Naive thymus-derived CD8-positive, alpha-beta T cell (primary cell): ENCODE results near the gene NGFR. TPM values are rescaled to one million over a fixed set of nuclear protein-coding genes. Genes with fewer than 3 reads are reported as not detected.

Experiments
- ATAC-seq, 2 donors: fragments of 150-1000 bp; cut with Tn5 transposase in 1 of 2; sonication (Bioruptor Pico), chemical (Tn5 transposase) in 1 of 2; 1 replicate in 1 of 2; 2 replicates in 1 of 2; pipeline ENCODE4 v1.10.0; 2021; ENCODE audit warnings: mild to moderate bottlenecking in 2 of 2, moderate library complexity in 2 of 2
- POLR2A ChIA-PET: fragments of 350-600 bp; sonication (Branson Sonifier 250); formaldehyde crosslinking; loops from one replicate; lab custom pipeline; 2021; ENCODE audit warnings: antibody characterized with exemption; lab: Charles Lee
- DNase-seq, 10 donors: peaks; one replicate each; pipeline versions ENCODE4 v3.0.0 to v3.0.0-alpha.2; 2020 to 2022
- H3K27ac Mint-ChIP-seq, 10 donors: one replicate each; pipeline ENCODE4 v1.8.0; 2020 to 2022; ENCODE audit warnings: mild to moderate bottlenecking in 10 of 10, mixed read lengths in 10 of 10, moderate library complexity in 4 of 10, inconsistent platforms in 1 of 10
- H3K27me3 Mint-ChIP-seq, 5 donors: one replicate each; pipeline ENCODE4 v1.8.0; 2021 to 2022; ENCODE audit warnings: mixed read lengths in 5 of 5
- H3K36me3 Mint-ChIP-seq, 3 donors: one replicate each; pipeline ENCODE4 v1.8.0; 2020 to 2022; ENCODE audit warnings: mixed read lengths in 3 of 3, mild to moderate bottlenecking in 2 of 3, inconsistent platforms in 1 of 3
- H3K4me1 Mint-ChIP-seq, 4 donors: one replicate each; pipeline ENCODE4 v1.8.0; 2021 to 2022; ENCODE audit warnings: mixed read lengths in 4 of 4
- H3K4me3 Mint-ChIP-seq, 10 donors: one replicate each; pipeline ENCODE4 v1.8.0; 2020 to 2022; ENCODE audit warnings: mild to moderate bottlenecking in 10 of 10, mixed read lengths in 10 of 10, moderate library complexity in 6 of 10, inconsistent platforms in 1 of 10
- H3K9me3 Mint-ChIP-seq, 9 donors: one replicate each; pipeline ENCODE4 v1.8.0; 2020 to 2022; ENCODE audit warnings: mixed read lengths in 9 of 9, mild to moderate bottlenecking in 3 of 9, inconsistent platforms in 1 of 9, moderate library complexity in 1 of 9
- polyA plus RNA-seq, 3 donors: library from polyadenylated mRNA; unstranded; fragments of 300-500 nt; fragmentation: Illumina TruSeq; gene quantifications; one replicate each; pipeline ENCODE4 v1.2.3, GENCODE V29; 2021
- total RNA-seq, 8 experiments: library from RNA in 2 of 8; stranded (reverse) in 2 of 8; gene quantifications; one replicate each; pipeline ENCODE4 v1.2.3 and lab custom pipeline; 2021 to 2026

Gene NGFR
- total and polyA plus RNA-seq, 5 experiments from 2014 or later: 0.47 TPM; not detected in 4

DNA sequence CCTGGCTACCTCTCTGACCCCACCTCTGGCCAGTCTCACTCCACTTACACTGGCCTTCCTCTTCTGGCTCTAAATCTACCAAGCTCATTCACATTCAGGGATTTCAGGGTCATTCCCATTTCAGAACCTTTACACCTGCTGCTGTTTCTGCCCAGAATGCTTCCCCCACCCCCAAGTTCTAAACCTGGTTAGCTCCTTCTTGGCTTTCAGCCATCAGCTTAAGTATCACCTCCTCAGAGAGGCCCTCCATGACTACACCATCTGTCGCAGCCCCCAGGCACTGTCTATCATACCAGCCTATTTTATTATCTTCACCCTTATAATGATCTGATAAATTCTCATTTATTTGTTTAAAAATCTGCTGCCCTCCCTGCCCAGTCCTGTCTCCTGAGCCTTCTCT lies 23.3 kb upstream of the NGFR start:
- H3K9me3 Mint-ChIP-seq: peaks cover 0 to 18% (median 9%) of the 10 kb centered on the region in 9 donors
- peaks cover 41 to 90% (median 74%) of the 10 kb centered on the region in 5 donors for H3K27me3 Mint-ChIP-seq
- H3K4me3 Mint-ChIP-seq: no peak overlapping the region
- H3K4me1 Mint-ChIP-seq: peaks cover 5 to 14% (median 9%) of the 10 kb centered on the region in 4 donors
- H3K36me3 Mint-ChIP-seq: peaks cover 0 to 8% (median 1%) of the 10 kb centered on the region in 3 donors
- ATAC-seq: no peak
- no peak overlapping the region for H3K27ac Mint-ChIP-seq
- DNase-seq: no peak
- POLR2A ChIA-PET: no interaction called here

DNA sequence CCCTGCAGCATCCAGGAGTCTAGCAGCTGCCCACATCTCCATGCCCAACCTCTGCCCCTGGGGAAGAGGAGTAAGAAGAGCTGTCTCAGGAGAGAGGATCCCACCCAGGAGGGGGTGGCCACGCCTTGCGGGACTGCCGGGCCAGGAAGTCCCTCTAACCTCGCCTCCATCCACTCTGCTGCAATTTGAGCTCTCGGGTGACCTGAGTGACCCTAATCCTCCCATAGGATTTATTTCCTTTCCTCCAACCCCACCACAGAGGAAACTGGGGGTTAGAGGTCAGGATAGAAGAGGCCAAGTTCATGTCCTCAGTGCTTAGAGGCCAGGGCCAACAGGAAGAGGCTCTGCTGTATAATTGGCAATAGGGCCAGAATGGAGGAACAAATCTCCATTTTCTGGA lies 22.6 kb upstream of the NGFR start:
- Mint-ChIP-seq H3K4me3 (no peak overlapping the region), H3K36me3 (peaks cover 0 to 8% (median 1%) of the 10 kb centered on the region in 3 donors), H3K27ac (peak overlapping the region in 1 of 10 donors; percentile 40), H3K27me3 (peaks cover 46 to 91% (median 75%) of the 10 kb centered on the region in 5 donors), H3K4me1 (peaks cover 5 to 14% (median 9%) of the 10 kb centered on the region in 4 donors), H3K9me3 (peaks cover 0 to 18% (median 10%) of the 10 kb centered on the region in 9 donors)
- POLR2A ChIA-PET: no interaction called here
- DNase-seq: no peak
- no peak for ATAC-seq

DNA sequence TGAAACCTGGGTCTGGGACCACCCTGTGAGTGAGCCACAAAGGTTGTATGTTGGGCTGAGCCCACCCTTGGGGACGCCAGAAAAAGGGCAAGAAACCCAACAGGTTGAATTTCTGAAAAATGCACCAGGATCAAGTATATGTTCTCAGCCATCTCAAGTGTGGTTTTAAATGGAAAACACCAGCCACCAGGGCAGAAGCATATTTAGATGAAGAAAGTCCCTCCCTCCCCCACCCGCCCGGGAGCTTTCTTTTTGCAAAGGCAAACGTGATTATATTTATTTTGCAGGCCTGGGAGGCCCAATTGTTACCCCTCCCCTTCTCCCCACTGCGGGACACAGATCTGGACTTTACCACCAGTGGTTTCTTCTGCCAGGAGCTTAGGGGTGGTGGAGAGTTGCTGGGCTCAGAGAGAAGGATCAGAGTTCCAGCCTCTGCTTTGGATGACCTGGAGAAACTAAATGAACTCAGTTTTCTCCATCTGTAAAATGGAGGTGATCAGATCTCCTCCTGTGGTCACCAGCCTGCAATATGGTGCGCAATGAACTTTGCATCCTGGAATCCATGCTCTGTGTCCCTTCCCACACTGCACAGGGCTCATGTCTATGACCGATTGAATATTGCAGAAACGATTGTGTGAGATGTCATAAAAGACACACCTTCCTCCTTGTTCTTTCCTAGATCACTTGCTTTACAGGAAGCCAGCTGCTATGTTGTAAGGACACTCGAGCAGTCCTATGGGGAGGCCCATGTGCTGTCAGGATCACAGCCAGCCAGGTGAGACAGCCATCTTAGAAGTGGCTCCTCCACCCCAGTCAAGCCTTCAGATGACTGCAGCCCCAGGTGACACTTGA lies 21.0 kb upstream of the NGFR start:
- peaks cover 4 to 14% (median 9%) of the 10 kb centered on the region in 4 donors for H3K4me1 Mint-ChIP-seq
- ATAC-seq (no peak), DNase-seq (no peak)
- peaks cover 0 to 18% (median 10%) of the 10 kb centered on the region in 9 donors for H3K9me3 Mint-ChIP-seq
- H3K27me3 Mint-ChIP-seq: peaks cover 50 to 93% (median 71%) of the 10 kb centered on the region in 5 donors
- H3K4me3 Mint-ChIP-seq: peak overlapping the region in 1 of 10 donors; percentile 20
- POLR2A ChIA-PET: no interaction called here
- H3K36me3 Mint-ChIP-seq: peaks cover 0 to 8% (median 1%) of the 10 kb centered on the region in 3 donors
- H3K27ac Mint-ChIP-seq: no peak overlapping the region

DNA sequence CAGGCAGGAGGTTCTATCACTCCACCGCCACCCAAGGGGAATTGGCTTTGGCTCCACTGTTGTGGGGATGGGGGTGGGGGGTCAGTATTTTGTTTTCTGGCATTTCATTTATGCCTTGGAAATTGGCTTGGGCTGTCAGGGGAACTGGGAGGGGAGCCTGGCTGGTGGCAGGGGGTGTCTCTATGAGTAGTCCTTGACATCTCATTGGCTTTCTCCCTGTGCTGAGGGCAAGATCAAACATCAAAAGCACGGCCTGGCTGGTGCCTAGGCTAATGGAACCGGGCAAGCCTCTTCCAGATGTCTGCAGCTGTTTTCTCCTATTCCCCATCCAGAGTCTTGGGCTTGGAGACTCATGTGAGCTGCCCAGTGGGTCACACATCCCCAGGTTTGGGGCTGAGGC lies 17.4 kb upstream of the NGFR start:
- POLR2A ChIA-PET: no interaction called here
- no peak for ATAC-seq

DNA sequence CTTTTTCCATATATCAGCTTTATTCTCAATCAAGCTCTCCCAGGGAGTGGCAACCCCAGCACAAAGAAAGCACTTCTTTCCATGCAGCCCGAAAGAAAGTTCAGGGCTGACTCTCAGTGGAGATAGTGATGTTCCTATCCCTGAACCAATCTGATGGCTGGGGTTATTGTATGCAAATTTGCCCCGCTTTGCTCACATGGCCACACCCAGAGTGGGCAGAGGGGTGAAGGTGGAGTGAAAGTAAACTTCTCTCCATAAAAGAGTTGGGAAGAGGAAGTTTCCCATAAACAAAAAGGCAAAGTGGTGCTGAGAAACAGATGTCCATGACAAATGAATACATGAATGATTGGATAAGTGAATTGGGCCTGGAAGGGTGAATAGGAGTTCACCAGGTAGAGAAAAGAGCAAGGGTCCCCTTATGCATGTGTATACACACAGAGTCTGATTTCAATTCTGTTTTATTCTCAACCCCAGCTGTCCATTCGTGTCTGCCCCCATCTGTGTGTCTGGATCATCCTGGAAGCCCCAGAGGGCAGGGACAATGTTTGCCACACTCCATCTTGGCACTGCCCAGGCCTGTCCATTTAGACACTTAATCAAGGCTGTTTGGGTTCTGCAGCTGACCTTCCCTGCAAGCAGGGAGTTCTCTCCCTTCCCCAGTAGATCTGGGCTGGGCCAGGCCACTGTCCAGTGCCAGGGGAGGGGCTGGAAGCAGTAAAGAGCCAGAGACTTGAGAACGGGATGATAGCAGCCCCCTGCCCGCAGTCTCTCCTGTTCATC lies 14.1 kb upstream of the NGFR start:
- peaks cover 0 to 5% (median 0%) of the 10 kb centered on the region in 9 donors for H3K9me3 Mint-ChIP-seq
- POLR2A ChIA-PET: no interaction called here
- H3K27ac Mint-ChIP-seq: no peak overlapping the region
- no peaks in the 10 kb centered on the region for H3K36me3 Mint-ChIP-seq
- H3K4me1 Mint-ChIP-seq: peaks cover 0 to 2% (median under 1%) of the 10 kb centered on the region in 4 donors
- DNase-seq (no peak), ATAC-seq (no peak)
- H3K27me3 Mint-ChIP-seq: peaks cover 18 to 62% (median 45%) of the 10 kb centered on the region in 5 donors
- H3K4me3 Mint-ChIP-seq: no peak overlapping the region

More for the DNA sequence above, 17.4 kb upstream of the NGFR start:
- Mint-ChIP-seq H3K27me3 (peaks cover 31 to 74% (median 52%) of the 10 kb centered on the region in 5 donors), H3K4me1 (peaks cover 0 to 2% (median 0%) of the 10 kb centered on the region in 4 donors), H3K4me3 (no peak overlapping the region), H3K36me3 (peaks cover 0 to 8% (median 1%) of the 10 kb centered on the region in 3 donors), H3K27ac (no peak overlapping the region), H3K9me3 (peaks cover 0 to 18% (median 10%) of the 10 kb centered on the region in 9 donors)
- no peak for DNase-seq

DNA sequence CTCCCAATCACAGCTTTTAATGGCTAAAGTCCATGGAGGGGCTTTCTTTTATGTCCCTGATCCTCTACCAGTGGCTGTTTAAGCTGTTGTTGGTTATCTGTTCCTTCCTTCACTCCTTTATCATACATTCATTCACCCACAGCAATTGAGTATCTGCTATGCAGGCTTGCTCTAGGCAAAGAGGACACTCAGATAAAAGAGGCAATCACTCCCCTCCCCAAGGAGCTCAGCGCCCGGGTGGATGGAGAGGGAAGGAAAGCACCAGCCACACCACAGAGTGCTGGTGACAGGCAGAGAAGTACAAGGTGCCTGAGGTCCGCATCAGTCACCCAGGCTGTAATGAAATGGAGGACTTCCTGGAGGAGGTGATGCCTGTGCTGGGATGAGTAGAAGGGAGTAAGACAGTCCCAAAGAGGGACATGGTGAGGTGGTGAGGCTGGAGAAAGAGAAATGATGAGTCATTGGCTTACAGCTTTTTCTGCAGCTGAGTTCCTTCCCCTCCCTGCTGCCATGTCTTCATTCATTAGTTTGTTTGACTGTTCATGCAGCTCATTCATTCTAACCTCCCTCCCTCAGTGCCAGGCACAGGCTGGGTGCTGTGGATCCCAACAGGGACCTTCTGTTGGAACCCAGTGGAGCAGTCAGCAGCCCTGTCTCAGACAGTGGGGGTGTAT lies 12.8 kb upstream of the NGFR start:
- Mint-ChIP-seq H3K4me1 (peaks cover 4 to 8% (median 4%) of the 10 kb centered on the region in 4 donors), H3K36me3 (no peaks in the 10 kb centered on the region), H3K9me3 (peaks cover 0 to 1% (median 0%) of the 10 kb centered on the region in 9 donors), H3K27me3 (peaks cover 16 to 60% (median 43%) of the 10 kb centered on the region in 5 donors), H3K27ac (no peak overlapping the region), H3K4me3 (no peak overlapping the region)
- DNase-seq: no peak
- POLR2A ChIA-PET: no interaction called here
- no peak for ATAC-seq

DNA sequence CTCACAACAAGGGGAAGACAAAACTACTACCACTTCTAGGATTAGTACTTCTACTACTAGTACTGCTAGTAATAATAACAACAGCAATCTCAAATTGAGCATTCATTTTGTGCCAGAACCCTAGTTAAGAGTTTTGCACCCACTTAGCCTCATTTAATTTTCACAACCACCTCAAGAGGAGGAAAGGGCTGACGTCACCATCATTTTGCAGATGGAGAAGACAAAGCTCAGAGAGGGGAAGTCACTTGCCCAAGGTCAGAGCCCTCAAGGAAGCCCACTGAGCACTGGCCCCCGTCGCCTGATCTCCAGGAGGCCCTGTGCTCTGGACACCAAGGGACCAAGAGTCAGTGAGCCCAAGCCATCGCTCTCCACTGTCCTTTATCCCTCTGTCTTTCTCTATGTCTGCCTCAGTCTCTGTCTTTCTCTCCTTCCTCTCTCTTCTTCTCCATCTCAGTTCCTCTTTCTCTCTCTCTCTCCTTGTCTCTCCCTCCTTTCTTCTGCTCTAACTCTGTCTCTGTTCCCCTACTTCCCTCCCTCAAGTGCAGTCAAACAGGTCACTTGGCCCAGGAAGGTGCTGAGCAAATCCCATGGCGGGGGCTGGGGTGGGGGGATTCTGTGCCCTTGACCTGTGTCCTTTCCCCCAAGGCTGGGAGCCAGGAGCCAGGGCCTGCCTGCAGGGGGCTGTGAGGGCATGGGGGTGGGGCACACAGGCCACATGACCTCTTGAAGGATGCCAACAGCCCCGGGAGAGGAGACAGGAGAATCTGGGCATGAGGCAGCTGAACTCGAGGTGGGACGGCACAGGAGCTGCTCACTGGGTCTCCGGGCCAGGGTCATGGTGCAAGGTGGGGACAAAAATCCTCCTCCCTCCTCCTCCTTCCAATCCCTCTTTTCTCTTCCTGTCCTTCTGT lies 11.2 kb upstream of the NGFR start:
- Mint-ChIP-seq H3K27me3 (peaks cover 10 to 58% (median 36%) of the 10 kb centered on the region in 5 donors), H3K4me3 (no peak overlapping the region), H3K9me3 (no peaks in the 10 kb centered on the region), H3K27ac (no peak overlapping the region), H3K4me1 (peaks cover 4 to 8% (median 4%) of the 10 kb centered on the region in 4 donors), H3K36me3 (no peaks in the 10 kb centered on the region)
- ATAC-seq (no peak), DNase-seq (no peak)
- POLR2A ChIA-PET: no interaction called here

DNA sequence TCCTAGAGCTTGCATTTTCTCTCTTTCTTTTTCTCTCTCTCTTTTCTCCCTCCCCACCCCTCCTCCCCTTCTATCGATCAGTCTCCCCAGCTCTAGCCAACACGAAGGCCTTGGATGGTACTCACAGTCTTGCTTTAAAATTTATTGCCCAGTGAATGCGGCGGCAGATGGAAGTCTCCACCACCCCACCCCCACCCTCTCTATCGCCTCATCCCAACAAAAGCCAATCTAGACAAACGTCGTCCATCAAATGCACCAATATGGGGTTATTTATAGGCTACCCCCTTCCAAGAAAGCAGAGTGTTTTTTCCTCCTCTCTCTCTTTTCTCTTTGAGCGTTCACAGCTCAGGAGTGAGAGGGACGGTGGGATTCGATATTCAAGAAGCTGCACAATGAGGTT lies 10.5 kb upstream of the NGFR start:
- ATAC-seq (no peak), DNase-seq (no peak)
- Mint-ChIP-seq H3K27me3 (peaks cover 11 to 58% (median 33%) of the 10 kb centered on the region in 5 donors), H3K4me3 (no peak overlapping the region), H3K4me1 (peaks cover 4 to 8% (median 4%) of the 10 kb centered on the region in 4 donors), H3K9me3 (no peaks in the 10 kb centered on the region), H3K36me3 (no peaks in the 10 kb centered on the region), H3K27ac (peak overlapping the region in 1 of 10 donors; percentile 38)
- POLR2A ChIA-PET: no interaction called here

DNA sequence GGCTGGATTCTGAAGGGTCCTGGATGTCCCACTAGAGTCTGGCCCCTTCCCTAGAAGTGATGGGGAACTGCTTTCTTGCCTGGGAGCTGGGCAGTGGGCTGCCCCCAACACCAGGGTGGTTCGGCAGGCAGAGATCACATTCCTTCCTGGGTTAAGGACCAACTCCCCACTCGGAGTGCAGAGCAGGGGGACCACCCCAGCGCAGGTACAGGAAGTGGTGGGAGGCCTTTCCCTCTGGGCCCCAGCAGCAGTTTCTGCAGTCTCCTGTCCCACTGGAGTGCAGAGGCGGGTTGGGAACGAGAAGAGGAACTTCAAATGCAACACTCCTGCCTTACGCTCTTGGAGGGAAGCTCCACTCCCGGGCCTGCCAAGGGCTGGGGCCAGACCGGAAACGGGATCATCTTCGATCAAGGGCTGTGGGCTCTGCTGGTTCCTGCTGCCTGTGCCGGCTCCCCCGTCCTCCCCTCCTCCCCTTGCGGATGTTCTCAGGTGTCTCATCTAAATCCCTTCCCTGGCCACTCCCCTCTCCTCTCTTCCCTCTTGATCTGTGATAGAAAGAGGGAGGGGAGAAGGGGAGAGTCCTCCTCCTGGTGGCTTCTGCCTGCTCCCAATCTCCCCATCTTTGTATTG lies 9.0 kb upstream of the NGFR start:
- H3K27ac Mint-ChIP-seq: no peak overlapping the region
- H3K4me1 Mint-ChIP-seq: peaks cover 4 to 8% (median 4%) of the 10 kb centered on the region in 4 donors
- no peaks in the 10 kb centered on the region for H3K9me3 Mint-ChIP-seq
- peak in 1 of 2 donors; percentile 35 for ATAC-seq
- POLR2A ChIA-PET: no interaction called here
- no peaks in the 10 kb centered on the region for H3K36me3 Mint-ChIP-seq
- DNase-seq: no peak
- H3K4me3 Mint-ChIP-seq: peak overlapping the region in 5 of 10 donors; percentile 26 to 57 (median 54)
- peaks cover 7 to 66% (median 37%) of the 10 kb centered on the region in 5 donors for H3K27me3 Mint-ChIP-seq

DNA sequence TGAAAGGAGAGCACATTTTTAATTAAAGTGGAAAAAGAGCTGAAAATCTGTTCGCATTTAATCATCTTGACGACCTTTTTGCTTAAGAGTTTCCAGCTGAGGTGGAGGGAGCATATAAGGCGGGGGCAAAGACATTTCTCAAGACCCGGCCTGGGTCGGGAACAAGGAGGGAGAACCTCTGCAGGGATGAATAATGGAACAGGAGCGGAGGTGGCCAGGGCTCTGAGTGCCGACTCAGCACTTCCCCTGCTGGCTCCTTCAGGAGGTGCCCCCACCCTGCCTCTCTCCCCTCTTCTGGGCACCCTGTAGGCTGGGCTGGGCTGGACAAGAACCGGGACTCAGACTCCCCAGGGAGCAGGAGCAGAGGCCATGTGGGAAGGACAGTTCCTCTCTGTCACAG lies 7.9 kb upstream of the NGFR start:
- Mint-ChIP-seq H3K27ac (no peak overlapping the region), H3K4me3 (no peak overlapping the region), H3K36me3 (no peaks in the 10 kb centered on the region)

DNA sequence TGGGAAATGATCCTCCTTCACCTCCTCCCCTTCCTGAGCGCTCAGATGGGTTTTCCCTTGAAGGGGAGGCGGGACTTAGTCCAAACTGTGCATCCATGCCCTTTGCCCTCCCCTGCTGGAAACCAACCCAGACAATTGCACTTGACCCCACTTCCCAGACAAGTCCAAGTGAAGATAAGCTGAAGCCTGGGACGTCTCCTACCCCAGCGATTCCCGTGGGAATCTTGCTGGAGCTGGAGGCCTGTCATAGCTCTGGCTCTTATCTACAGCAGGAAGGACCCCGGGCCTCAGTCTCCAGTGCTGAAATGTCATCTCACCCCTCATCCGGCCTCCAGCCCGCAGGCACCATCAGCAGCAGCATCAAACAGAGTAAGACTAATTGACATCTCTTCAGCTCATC lies 6.5 kb upstream of the NGFR start:
- Mint-ChIP-seq H3K4me1 (peaks cover 4 to 8% (median 4%) of the 10 kb centered on the region in 4 donors), H3K4me3 (no peak overlapping the region), H3K9me3 (no peaks in the 10 kb centered on the region), H3K27me3 (peaks cover 10 to 56% (median 36%) of the 10 kb centered on the region in 5 donors), H3K27ac (no peak overlapping the region), H3K36me3 (no peaks in the 10 kb centered on the region)
- ATAC-seq (no peak), DNase-seq (no peak)
- POLR2A ChIA-PET: no interaction called here

More for the DNA sequence above, 7.9 kb upstream of the NGFR start:
- H3K27me3 Mint-ChIP-seq: peaks cover 10 to 64% (median 42%) of the 10 kb centered on the region in 5 donors
- ATAC-seq (no peak), DNase-seq (no peak)
- no peaks in the 10 kb centered on the region for H3K9me3 Mint-ChIP-seq
- peaks cover 4 to 8% (median 4%) of the 10 kb centered on the region in 4 donors for H3K4me1 Mint-ChIP-seq
- POLR2A ChIA-PET: no interaction called here
